GM21423 (cell line): ENCODE data around the gene HS3ST5.

Source experiments
- ATAC-seq: cut with Tn5 transposase; IDR thresholded peaks from one replicate; pipeline ENCODE4 v1.9.1; 2021; ENCODE audit warnings: mild to moderate bottlenecking, moderate library complexity; ENCODE audit not compliant: unreplicated experiment

Gene HS3ST5

GRCh38 chr6:114200891-114201290 is 141.9 kb downstream of the HS3ST5 start:
- no peak for ATAC-seq

- ATAC-seq: no peak
Observed at GRCh38 chr6:114195631-114196403, 147.0 kb downstream of the HS3ST5 start.

- ATAC-seq: no peak
Observed at GRCh38 chr6:114195027-114195365, 147.8 kb downstream of the HS3ST5 start.

GRCh38 chr6:114194362-114195026 is 148.3 kb downstream of the HS3ST5 start:
- no peak for ATAC-seq

GRCh38 chr6:114187563-114187962 is 155.3 kb downstream of the HS3ST5 start:
- no peak for ATAC-seq

- ATAC-seq: no peak
Observed at GRCh38 chr6:114181664-114182063, 161.2 kb downstream of the HS3ST5 start.

- ATAC-seq: no peak
Observed at GRCh38 chr6:114179411-114179810, 163.4 kb downstream of the HS3ST5 start.

- ATAC-seq: no peak
Observed at GRCh38 chr6:114176726-114177125, 166.1 kb downstream of the HS3ST5 start.

- no peak for ATAC-seq
Observed at GRCh38 chr6:114172576-114173260, 170.1 kb downstream of the HS3ST5 start.

GRCh38 chr6:114171473-114171872 is 171.3 kb downstream of the HS3ST5 start:
- no peak for ATAC-seq

- ATAC-seq: no peak
Observed at GRCh38 chr6:114170958-114171387, 171.8 kb downstream of the HS3ST5 start.

- ATAC-seq: no peak
Observed at GRCh38 chr6:114170372-114170771, 172.5 kb downstream of the HS3ST5 start.

GRCh38 chr6:114169763-114170162 is 173.1 kb downstream of the HS3ST5 start:
- no peak for ATAC-seq

- ATAC-seq: no peak
Observed at GRCh38 chr6:114167583-114168576, 174.9 kb downstream of the HS3ST5 start.

GRCh38 chr6:114164207-114164606 is 178.6 kb downstream of the HS3ST5 start:
- no peak for ATAC-seq

- ATAC-seq: no peak
Observed at GRCh38 chr6:114162691-114163347, 180.0 kb downstream of the HS3ST5 start.

GRCh38 chr6:114160881-114161280 is 181.9 kb downstream of the HS3ST5 start:
- ATAC-seq: no peak

GRCh38 chr6:114159727-114160126 is 183.1 kb downstream of the HS3ST5 start:
- ATAC-seq: no peak

GRCh38 chr6:114158838-114159694 is 183.8 kb downstream of the HS3ST5 start:
- no peak for ATAC-seq
